Amniotic stem cell (primary cell): Measurements from ENCODE around the gene MBTPS1.

ENCODE experiments used
- DNase-seq: peaks from one replicate; lab custom pipeline; 2025; lab: John Stamatoyannopoulos, UW

The MBTPS1 gene

DNA sequence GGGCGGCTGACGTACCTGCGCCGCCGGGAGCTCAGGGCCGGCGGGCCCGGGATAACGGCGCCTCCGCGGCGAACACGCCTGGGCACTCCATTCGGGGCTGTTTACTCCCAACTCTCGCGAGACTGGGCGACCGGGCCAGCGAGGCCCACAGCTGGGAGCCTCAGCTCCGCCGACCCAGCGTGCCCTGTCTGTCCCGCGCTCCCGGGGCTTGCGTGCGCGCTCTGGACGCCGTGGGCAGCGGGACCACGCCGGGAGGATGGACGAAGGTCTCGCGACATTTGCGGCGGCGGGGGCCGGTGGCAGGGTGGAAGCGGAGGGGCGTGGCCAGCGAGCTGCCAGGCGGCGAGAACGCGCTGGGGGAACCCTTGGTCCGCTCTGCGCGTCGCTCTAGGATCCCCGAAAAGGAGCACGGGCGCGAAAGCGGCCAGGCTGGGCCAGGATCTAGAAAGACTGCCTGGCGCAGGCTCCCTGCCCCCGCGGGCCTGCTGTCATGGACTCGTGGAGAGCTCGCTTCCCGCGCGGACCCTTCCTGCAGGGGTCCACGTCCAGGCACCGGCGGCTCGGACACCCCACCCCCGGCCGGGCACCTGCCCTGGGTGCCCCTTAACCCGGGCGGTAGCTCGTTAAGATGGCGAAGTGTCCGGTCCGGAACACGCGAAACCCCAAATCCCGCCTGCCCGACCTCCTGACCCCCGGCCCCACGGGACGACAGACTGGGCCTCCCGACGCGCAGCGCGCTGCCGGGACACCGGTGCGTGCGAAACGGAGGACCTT is at the start of gene MBTPS1:
Gene MBTPS1 (minus strand): TSS at position 223 of the 774 bp plus-strand sequence. CDS start 15,159 bp downstream, outside the sequence.
- peak; percentile 96 for DNase-seq

DNA sequence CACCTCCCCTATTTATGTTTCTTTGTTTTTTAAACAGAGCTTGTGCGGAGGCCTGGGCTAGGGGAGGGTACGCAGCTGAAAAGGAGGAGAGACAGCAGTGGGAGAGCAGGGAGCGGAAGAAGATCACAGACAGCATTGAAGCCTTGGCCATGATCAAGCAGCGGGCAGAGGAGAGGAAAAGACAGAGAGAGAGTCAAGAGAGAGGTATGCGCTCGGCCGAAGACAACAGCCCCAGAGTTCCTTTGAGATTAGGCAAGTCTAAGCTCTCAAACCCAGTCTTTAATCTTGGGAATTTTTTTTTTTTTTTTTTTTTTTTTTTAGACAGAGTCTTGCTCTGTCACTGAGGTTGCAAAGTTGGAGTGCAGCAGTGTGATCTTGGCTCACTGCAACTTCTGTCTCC is 49.0 kb upstream of the MBTPS1 start:
- DNase-seq: no peak

DNA sequence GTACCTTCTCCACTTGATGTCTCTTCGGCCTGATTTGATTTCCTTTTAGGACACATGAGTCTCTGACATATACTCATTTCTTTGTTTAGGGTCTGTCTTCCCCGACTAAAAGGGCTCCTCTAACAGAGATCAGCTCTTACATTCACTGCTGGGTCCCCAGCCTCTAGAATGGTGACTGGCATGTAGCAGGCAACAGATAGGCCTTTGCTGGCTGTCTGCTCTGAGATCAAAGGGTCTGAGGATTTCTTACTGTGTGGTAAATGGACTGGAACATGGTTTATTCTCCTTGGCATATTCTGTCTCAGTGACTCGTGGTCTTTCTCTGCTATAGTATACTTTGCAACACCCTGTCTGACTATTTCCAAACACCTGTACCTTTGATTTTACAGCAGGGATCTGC is 45.1 kb upstream of the MBTPS1 start:
- no peak for DNase-seq

DNA sequence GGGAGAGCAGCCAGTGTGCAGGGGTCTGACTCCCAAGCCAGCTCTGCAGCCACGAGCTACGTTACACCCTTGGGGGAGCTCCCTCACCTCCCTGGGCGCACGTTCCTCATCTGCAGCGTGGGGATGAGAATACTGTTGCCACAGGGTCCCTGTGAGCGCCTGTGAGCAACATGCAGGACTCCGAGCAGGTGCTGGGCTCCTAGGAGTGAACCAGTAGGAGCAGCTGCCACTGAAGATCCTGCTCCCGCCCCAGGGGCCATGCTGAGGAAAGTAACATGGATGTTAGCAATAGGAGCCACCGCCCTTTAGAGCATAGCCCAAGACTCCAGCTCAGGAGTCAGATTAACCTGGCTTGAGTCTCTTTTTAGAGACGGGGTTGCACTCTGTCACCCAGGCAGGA is 44.3 kb upstream of the MBTPS1 start:
- no peak for DNase-seq

DNA sequence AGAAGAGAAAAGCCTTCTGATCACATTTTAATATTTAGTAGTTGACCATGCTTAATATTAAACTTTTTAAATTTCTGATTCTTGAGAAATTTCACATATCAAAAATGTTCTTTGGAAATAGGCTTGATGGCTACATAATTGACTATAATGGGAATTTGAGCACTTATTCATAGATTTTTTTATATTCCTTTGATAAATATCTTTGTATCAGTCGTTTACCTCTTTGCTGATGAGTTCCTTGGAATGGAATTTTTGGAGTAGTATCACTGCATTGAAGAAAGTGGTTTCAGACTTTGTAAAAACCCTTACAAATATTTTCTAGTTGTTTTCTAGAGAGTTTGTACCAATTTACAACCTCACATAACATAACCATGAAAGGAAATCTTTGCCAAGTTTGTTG is 43.1 kb upstream of the MBTPS1 start:
- DNase-seq: no peak

DNA sequence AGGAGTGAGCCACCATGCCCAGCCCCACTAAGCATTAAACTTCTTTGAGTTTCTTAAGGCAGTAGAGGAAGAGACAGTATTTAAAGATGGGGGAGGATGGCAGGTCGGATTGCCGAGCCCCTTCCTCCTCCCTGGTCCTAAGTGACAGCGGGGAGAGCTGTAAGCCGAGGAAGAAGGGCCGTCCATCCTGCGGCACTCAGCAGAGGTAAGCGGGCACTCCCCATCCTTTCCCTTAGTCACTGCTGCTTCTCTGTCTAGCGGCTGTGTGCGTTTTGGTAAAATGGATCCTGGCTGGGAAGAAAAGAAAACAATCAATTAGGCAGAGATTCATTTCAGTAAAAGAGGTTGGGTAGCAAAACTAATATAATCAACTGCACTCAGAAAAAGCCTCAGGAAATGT is 42.3 kb upstream of the MBTPS1 start:
- DNase-seq: no peak

DNA sequence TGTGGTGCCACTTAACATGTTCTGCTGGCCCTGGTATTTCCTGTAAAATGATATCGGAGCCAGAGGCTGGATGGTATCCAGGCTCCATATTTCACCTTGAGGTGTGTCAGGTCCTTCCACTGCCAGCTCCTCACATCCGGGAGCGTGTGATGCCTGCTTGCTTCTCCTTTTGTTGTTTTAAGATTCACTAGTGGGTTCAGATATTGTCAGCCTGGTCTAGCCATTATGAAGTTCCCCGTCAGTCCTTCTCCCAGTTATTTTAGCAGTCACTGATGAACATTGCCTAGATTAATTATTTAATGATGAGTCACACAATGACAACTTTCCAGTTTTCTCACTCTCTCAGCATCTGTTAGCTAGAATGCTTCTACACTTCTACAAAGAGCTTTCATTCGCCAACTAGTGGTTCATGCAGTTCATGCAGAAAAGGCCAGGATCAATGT is 39.6 kb upstream of the MBTPS1 start:
- no peak for DNase-seq

DNA sequence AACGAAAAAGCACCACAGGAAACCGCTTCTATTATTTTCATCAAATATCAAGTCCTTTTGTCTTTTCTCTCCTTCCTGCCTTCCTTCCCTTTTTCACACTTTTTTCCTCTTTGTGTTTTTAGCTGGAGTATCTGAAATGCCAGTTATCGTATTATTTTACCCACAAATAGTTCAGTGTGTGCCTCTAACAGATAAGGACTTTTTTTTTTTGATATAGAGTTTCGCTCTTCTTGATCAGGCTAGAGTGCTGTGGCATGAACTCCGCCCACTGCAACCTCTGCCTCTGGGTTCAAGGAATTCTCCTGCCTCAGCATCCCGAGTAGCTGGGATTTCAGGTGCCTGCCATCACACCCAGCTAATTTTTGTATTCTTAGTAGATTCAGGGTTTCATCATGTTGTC is 39.0 kb upstream of the MBTPS1 start:
- DNase-seq: no peak

DNA sequence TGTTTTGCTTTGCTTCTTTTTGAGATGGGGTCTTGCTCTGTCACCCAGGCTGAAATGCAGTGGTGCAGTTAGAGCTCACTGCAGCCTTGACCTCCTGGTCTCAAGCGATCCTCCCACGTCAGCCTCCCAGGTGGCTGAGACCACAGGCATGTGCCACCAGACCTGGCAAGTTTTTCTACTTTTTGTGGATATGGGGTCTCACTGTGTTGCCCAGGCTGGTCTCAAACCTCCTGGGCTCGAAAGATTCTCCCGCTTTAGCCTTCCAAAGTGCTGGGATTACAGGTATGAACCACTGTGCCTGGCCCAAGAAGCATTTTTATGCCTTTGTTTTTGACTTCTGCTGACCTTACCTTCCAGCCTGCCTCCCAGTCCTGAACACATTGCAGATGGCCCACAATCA is 38.5 kb upstream of the MBTPS1 start:
- no peak for DNase-seq

DNA sequence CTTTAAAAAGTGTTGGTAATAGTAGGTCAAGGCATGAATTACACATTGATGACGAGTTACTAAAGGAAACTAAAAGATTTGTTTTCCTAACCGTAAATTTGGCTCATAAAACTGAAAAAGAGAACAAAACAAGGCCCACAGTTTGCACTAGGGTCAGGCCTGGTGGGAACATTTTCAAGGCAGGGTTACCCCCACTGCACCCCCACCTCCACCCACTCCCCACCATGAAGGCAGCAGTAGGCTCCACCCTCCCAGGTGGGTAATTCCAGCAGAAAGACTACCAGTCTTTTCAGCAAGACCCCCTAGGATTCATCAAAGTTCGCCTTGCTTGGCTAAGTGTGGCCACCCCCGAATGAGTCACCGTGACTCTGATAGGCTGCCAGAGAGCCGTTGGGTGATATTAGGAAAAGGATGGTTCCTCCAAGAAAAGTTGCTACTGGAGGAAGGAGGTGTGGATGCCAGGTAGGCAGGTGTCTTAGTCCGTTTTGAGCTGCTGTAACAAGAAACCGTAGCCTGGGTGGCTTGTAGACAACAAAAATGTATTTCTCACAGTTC is 37.0 kb upstream of the MBTPS1 start:
- no peak for DNase-seq

DNA sequence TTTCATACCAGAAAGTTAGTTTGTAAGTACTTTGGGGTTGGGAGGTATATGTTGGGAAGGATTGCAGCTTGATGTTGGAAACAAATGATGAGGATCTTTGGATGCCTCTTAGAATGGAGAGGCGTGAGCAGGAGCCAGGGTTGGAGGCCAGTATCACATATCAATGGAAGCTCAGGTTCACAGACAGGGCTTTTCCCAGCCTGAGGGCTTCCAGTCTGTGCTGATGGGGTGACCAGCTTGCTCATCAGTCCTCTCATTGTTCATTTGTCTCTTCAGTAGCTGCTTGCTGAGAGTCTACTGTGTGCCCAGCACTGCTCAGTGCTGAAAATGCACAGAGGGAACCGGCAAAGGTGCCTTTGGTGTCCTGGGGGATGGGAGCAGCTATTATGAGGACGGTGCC is 34.2 kb upstream of the MBTPS1 start:
- no peak for DNase-seq

DNA sequence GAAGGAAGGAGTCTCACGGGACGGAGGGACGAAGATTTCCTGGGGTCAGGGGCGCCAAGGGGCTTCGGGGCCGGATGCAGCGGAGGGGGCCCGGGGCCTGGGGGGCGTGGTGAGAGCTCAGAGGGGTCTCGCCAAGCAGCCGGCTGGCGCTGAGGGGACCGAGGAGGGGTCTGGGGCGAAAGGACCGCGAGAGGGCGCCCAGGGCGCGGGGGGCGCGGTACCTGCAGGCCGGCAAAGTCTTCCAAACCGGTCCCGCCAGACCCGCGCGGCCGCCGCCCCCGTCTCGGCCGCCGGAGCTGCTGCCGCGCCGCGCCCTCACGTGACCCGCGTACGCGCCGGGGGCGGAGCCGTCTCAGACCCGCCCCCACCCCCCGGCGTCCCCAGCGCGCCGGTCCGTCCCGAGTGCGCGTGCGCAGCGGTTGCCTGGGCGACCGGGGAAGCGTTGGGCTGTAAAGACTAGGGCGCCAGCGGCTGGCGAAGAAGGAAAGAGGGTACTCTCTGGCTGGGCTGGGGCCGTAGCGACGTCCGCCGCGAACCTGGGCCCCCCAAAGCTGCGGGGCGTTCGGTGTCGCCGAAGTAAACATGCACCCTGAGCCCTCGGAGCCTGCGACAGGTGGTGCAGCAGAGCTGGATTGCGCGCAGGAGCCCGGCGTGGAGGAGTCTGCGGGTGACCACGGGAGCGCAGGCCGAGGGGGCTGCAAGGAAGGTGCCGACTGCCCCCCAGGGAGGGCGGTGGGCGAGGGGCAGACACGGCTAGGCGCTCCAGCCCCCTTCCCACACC is 28.3 kb upstream of the MBTPS1 start, which contains the start of the genes DNAAF1 and HSDL1:
Gene DNAAF1 (plus strand): TSS at position 450 of the 781 bp plus-strand sequence. CDS start 133 bp downstream, at position 583.
Gene HSDL1 (minus strand): TSS at position 319 of the 781 bp plus-strand sequence. CDS start 13,856 bp downstream, outside the sequence.
- DNase-seq: peak; percentile 53

DNA sequence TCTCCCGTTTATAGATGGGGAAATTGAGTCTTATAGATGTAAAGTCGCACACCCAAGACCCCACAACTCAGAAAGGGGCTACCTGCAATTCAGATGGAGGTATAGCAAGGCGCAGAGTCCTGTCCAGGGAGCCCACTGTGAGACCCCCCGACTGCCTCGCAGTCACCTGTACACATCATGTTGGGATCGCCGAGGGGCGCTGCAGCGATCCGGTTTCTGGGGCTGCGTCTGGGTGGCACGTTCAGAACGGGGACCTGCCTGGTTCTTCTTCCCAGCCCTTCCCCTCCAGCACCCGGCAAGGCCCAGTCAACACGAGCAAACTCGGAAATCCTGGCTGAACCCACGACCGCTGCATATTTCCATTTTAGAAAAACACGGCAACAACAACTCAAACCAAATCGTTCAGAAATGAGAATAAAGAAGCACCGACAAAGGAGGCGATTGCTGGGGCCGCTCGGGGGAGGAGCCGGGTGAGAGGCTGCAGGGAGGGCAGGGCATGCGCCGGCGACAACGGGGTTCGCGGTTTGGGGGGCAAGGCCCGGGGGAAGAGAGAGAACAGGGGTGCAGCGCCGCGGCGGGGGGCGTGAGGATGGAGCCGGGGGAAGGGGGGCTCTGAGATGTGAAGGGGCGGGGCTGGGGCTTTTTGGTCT is 27.6 kb upstream of the MBTPS1 start:
- DNase-seq: no peak

DNA sequence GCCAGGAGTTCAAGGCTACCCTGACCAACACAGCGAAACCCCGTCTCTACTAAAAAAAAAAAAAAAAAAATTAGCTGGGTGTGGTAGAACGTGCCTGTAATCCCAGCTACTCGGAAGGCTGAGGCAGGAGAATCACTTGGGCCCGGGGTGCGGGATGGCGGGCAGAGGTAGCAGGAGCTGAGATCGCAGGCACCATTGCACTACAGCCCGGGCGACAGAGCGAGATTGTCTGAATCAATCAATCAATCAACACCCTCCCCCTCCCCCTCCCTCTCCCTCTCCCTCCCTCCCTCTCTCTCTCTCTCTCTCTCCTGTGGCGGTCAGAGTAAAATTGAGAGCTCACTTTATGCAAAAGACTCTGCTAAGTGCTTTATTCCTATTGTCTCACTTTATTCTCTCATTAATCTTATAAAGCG is 27.1 kb upstream of the MBTPS1 start:
- no peak for DNase-seq

DNA sequence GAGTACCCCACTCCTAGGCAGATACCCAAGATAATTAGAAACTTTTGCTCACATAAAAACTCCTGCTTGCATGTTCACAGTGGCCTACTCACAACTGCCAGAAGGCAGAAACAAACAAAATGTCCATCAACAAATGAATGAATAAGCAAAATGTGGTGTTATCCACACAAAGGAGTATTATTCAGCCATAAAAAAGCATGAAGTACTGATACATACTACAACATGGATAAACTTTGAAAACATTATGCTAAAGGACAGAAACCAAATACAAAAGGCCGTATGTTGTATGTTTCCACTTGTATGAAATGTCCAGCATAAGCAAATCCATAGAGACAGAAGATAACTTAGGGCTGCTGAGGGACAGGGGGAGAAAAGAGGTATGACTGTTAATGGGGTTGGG is 26.3 kb upstream of the MBTPS1 start:
- DNase-seq: no peak

DNA sequence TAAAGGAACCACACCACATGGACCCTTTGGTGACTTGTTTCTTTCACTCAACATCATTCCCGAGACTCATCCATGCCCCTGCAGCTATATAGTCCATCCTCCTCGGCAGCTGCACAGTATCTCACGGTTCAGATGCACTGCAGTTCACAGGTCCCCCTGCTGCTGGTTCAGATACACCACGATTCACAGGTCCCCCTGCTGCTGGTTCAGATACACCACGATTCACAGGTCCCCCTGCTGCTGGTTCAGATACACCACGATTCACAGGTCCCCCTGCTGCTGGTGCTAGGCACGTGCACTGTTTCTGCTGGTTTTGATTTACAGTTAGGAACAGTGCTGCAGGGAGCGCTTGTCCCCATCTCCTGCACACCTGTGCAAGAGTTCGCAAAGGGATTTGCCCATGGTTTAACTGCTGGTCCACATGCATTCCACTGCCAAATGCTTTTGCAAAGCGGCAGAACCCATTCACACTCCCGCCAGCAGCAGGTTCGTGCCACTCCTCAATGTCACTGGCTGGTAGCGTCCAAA is 24.5 kb upstream of the MBTPS1 start:
- DNase-seq: no peak

DNA sequence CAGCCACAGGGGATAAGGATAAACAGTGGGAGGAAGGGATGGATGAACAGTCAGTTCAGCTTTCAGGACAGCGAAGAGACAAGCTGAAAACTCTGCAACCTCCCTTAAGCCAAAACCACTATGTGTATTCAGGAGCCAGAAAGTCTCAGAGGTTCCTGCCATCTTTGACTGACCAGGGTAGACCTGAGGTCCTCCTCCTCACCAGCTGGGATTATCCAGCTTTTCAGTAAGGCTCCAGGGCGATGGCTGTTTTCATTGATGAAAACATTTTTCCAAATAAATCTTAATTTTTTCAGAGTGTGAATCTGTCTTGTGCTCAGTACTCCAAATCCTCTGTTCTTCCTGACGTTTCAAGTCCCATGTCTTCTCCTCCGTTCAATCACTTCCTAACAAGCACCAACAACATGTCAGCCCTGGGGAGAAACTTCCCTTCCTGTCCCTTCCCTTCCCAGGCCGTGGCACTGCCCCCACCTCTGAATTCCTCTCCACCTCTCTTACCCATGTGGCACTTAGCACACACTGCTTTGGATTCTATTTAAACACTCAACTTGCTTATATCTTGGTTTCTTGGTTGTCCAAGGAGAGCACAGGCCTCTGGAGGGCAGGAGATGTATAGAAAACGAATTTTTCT is 23.0 kb upstream of the MBTPS1 start:
- DNase-seq: no peak

DNA sequence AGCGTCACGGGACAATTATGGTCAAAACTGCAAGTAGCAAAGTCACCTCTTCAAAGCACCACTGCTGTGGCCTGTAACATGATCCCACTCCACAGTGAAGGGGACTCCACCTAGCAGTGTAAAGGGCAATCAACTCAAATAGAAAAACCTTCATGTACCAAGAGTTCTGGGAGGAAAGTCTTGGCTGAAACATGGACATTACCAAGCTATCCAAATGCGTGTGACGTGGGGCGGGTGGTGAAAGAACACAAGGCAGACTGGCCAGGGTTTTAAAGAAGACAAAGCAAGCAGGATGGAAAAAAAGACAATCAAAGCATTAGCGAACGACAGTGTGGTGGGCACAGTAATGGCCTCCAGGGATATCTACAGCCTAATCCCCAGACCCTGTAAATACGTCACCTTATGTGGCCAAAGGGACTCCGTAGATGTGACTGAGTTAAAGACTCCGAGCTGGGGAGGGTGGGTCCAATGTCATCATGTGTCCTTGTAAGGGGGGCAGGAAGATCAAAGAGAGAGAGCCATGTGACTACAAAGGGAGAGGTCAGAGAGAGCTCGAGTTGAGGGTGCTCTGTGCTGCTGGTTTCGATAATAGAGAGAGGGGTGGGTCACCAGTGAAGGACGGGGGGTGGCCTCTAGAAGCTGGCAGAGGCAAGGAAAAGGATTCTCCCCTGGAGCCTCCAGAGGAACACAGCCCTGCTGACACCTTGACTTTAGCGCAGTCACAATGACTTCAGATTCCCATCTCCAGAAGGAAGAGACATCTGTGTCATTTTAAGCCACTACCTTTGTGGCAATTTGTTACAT is 22.3 kb upstream of the MBTPS1 start:
- DNase-seq: no peak

DNA sequence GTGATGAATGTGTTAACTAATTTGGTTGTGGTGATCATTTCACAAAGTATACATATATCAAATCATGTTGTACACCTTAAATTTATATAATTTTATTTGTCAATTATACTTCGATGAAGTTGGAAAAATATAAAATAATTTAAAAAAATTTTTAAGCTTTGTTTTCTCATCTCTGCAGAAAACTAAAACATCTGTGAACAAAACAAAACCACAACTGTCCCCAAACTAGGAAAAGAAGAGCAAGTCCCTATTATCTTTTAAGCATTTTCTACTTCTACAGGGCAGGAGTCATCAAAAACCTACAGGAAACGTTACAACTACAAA is 21.7 kb upstream of the MBTPS1 start:
- DNase-seq: no peak

DNA sequence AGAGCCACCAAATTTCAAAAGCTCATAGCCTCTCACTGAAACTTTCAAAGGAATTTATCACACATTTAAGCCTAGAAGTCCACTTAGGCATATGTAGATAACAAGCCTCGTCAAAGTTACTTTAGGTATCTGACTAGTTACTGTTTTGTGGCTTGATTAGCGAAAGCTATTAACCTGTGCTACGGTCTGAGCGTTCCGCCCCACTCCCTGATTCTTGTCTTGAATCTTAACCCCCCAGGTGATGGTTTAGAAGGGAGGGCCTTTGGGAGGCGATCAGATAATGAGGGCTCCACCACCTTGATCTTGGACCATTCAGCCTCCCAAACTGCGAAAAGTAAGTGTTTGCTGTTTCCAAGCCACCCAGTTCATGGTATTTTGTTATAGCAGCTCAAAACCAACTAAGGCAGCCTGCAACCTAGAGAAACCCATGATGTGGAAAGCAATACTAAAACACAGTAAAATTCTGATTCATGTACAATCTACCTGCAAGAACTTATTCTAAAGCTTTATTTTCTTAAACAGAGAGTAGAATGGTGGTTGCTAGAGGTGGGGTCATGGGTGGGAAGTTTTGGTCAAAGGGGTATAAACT is 21.1 kb upstream of the MBTPS1 start:
- DNase-seq: no peak
